Measurements from ENCODE around the gene DHRS9. TPM values are rescaled to one million over a fixed set of nuclear protein-coding genes. Genes with fewer than 3 reads are reported as not detected.

Gene DHRS9
- total and polyA plus RNA-seq, 12 donors, result 0.09 to 1.7 (median 0.39) TPM; not detected in 5

DNA sequence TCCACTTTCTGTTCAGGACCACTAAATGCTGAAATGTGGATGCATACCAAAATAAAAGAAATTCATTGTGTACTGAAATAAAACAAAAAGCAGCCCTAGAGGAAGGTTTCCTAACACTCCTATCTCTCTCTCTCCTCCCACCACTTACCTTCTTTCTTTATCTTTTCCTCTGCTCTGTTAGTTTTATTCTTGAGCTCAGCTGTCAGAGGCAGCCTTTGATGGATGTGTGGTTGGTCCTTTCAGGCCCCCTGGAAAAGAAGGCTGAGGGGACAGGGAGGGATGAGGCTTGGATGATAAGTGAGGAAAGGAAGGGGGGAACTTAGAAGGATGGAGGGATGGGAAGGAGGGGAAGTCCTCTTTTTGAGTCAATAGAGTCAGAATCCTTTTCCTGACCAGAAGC lies 47.6 kb downstream of the DHRS9 start:
- Histone ChIP-seq H3K27me3 (no peaks in the 10 kb centered on the region), H3K4me3 (no peak overlapping the region), H3K4me1 (replicated peaks in 1 of 2) (no peaks in the 10 kb centered on the region), H3K9me3 (replicated peaks in 1 of 3) (no peaks in the 10 kb centered on the region), H3K27ac (no peak overlapping the region), H3K36me3 (replicated peaks in 1 of 2) (no peaks in the 10 kb centered on the region)
- TF ChIP-seq POLR2A (IDR thresholded peaks at IDR 0.05) (no peak), CTCF (IDR thresholded peaks at IDR 0.05) (no peak)
- intact Hi-C loops (cut with DNase I), result no loop called here
- no peak for DNase-seq

DNA sequence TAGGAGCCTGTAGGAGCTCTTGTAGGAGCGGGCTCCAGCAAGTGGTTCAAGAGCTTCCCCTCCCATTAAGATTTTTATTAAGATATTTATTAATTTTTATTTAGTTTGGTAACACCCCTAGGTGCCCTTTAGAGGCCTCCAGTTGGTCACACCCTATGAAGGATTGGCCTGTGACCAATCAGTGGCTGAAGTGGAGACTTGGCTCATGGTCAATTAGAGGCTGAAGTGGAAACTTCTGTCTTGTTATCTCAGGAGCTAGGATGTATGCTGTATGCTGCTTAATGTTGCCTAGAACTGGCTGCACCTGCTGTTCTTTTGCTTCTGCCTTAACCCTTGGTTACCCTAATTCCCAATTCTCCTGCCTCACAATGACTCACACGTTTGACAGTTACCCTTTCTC lies 48.7 kb downstream of the DHRS9 start:
- no peaks in the 10 kb centered on the region for H3K4me1 ChIP-seq (replicated peaks in 1 of 2)
- H3K4me3 ChIP-seq, result no peak overlapping the region
- no peak overlapping the region for H3K27ac ChIP-seq
- no peak for TF ChIP-seq POLR2A (IDR thresholded peaks at IDR 0.05)
- TF ChIP-seq CTCF (IDR thresholded peaks at IDR 0.05), result no peak
- H3K36me3 ChIP-seq (replicated peaks in 1 of 2), result no peaks in the 10 kb centered on the region
- no peaks in the 10 kb centered on the region for H3K27me3 ChIP-seq
- WGBS, 4 donors, result 73 to 88% (median 79%) methylated on average over 2 of the region's 2 CpGs
- intact Hi-C loops (cut with DNase I), result no loop called here
- H3K9me3 ChIP-seq (replicated peaks in 1 of 3), result no peaks in the 10 kb centered on the region
- DNase-seq, result no peak

- 58 to 68% (median 62%) methylated on average over 4 of the region's 4 CpGs for WGBS, 4 donors
- no peaks in the 10 kb centered on the region for H3K4me1 ChIP-seq (replicated peaks in 1 of 2)
- H3K36me3 ChIP-seq (replicated peaks in 1 of 2), result no peaks in the 10 kb centered on the region
- H3K4me3 ChIP-seq, result no peak overlapping the region
- TF ChIP-seq CTCF (IDR thresholded peaks at IDR 0.05) (no peak), POLR2A (IDR thresholded peaks at IDR 0.05) (no peak)
- no peaks in the 10 kb centered on the region for H3K27me3 ChIP-seq
- intact Hi-C loops (cut with DNase I), result no loop called here
- no peak for DNase-seq
- H3K27ac ChIP-seq, result no peak overlapping the region
- no peaks in the 10 kb centered on the region for H3K9me3 ChIP-seq (replicated peaks in 1 of 3)
Measured at GRCh38 chr2:169119123-169119760, 49.9 kb downstream of the DHRS9 start.

- Histone ChIP-seq H3K27me3 (no peaks in the 10 kb centered on the region), H3K27ac (no peak overlapping the region), H3K4me3 (no peak overlapping the region), H3K4me1 (replicated peaks in 1 of 2) (no peaks in the 10 kb centered on the region), H3K36me3 (replicated peaks in 1 of 2) (no peaks in the 10 kb centered on the region), H3K9me3 (replicated peaks in 1 of 3) (no peaks in the 10 kb centered on the region)
- intact Hi-C loops (cut with DNase I), result no loop called here
- TF ChIP-seq CTCF (IDR thresholded peaks at IDR 0.05) (no peak), POLR2A (IDR thresholded peaks at IDR 0.05) (no peak)
- WGBS, 4 donors, result 77 to 93% (median 79%) methylated on average over 4 of the region's 4 CpGs
- no peak for DNase-seq
Measured at GRCh38 chr2:169119851-169120250, 50.5 kb downstream of the DHRS9 start.
